Fibroblast of skin of left biceps (primary cell): ENCODE results near the gene EEF1AKMT3.

Source experiments
- DNase-seq, 2 experiments: peaks; one replicate each; pipeline ENCODE4 v3.0.0-alpha.2; 2013; ENCODE audit warnings: low read depth in 2 of 2

The EEF1AKMT3 gene

GRCh38 chr12:57735198-57735855, 37.1 kb upstream of the EEF1AKMT3 start:
- no peak for DNase-seq

DNA sequence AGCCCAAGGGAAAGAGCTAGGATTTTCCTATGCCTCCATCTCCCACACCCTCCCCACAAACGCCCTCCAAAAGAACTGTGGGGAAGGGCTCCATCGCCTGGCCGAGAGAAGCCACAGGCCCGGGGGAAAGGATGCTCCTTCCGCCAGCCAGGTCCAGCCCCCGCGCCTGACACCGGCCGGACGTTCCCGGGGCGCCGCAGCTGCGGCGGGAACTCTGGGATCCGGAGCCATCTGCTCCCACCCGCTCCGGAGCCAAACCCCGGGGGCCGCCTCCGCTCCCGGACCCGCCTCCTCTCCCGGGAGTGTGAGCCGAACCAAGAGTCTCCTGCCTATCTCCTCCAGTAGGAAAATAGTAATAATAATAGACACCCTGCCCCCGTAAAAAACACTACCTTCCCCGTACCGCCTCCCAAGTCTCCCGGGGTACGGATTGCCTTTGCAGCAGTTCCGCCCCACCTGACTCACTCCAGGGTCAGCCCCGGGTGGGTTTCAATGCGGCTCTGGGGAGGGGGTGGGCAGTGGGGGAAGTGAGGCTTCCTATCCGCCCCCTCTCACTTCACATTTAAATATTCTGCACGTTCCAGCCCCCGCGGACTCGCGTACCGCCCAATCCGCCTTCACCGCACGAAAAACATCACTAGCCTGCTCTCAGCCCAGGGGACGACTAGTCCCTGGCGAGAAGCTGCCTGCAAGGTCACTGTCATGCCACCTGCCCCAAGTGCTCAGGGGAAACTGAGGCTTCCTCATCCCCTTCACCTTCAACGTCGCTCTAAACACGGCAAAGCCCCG, 36.3 kb upstream of the EEF1AKMT3 start:
- no peak for DNase-seq

DNA sequence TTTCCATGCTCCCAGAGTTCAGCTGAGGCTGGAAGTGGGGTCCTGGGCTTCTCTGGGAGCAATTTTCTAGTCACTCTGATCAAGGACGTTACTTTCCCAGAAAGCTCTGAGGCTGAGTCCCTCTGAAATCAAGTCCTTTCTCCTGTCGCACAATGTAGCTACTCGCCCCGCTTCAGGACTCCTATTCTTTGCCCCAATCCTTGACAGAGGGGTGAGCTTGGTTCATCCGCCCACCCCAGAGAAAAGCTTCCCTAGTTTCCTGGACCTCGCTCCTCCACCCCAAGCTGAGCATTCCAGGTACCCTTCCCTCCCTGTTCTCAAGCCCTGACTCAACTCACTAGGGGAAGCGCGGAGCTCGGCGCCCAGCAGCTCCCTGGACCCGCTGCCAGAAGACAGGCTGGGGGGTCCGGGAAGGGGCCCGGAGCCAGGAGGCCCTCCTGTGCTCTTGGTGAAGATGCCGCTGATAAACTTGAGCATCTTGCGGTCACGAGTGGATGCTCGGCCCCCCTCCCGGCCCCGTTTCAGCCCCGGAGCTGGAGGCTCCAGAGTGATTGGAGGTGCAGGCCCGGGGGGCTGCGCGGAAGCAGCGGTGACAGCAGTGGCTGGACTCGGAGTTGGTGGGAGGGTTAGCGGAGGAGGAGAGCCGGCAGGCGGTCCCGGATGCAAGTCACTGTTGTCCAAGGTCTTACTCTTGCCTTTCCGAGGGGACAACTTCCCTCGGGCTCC, 35.5 kb upstream of the EEF1AKMT3 start:
- DNase-seq, result no peak

GRCh38 chr12:57737467-57738460, 34.6 kb upstream of the EEF1AKMT3 start:
- no peak for DNase-seq

GRCh38 chr12:57738661-57739237, 33.7 kb upstream of the EEF1AKMT3 start, which contains the start of gene AGAP2:
AGAP2 (minus strand) TSS chr12:57738742; CDS start chr12:57738246, 496 bp downstream.
- no peak for DNase-seq

- no peak for DNase-seq
These were observed 33.0 kb upstream of the EEF1AKMT3 start for GRCh38 chr12:57739387-57739786.

GRCh38 chr12:57739914-57740538, 32.4 kb upstream of the EEF1AKMT3 start:
- DNase-seq, result no peak

DNA sequence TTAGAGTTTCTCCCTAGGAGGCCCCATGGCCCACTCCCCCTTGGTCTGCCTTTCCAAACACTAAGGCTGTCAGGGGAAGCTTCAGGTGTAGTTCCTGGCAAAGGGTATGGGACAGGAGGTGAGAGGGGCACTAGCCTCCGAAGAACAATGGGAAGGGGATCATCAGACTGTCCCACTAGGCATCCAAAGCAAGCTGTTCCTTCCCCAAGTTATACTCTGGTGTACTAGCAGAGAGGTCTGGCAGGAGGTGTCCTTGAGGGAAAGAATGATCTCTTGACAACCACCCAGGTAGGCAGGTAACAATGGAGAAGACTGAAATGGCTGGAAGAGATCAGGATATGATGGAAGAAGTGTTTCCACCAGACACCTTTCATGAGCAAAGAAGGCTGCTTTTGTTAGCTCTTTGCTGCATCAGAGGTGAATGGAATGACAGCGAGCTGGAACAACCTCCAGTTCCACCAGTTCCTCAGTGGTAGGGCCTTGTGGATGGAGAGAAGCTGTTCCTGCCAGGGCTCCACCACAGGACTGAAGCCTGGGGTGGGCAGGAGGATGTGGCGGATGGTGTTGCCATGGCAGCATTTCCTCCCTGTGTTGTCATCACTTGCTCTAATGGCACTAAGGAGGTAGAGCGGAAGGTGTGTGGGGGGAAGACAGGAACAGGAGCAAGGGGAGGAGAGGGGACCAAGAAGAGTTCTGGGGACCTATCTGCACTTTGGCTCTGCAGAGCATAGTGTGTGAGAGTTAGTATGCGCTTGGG, 31.6 kb upstream of the EEF1AKMT3 start:
- DNase-seq, result no peak

DNA sequence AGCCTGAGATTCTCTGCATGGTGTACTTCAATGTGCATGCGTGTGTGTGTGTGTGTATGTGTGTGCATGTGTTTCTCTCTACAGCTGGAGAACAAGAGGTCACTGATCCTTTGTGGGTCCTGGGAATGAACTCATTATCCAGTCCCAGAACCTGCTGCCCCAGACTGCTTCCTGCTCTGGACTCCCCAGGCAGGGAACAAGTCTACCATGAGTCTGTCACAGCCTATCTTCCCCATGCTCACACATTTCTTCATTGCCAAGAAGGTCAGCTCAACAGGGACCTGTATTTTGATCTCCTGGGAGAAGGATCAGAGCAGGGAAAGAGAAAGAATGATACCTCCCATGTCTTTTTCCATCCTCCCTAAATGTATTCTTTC, 31.0 kb upstream of the EEF1AKMT3 start:
- DNase-seq, result no peak

GRCh38 chr12:57741844-57742738, 30.3 kb upstream of the EEF1AKMT3 start:
- DNase-seq, result no peak

GRCh38 chr12:57743769-57744168, 28.6 kb upstream of the EEF1AKMT3 start:
- DNase-seq, result no peak

DNA sequence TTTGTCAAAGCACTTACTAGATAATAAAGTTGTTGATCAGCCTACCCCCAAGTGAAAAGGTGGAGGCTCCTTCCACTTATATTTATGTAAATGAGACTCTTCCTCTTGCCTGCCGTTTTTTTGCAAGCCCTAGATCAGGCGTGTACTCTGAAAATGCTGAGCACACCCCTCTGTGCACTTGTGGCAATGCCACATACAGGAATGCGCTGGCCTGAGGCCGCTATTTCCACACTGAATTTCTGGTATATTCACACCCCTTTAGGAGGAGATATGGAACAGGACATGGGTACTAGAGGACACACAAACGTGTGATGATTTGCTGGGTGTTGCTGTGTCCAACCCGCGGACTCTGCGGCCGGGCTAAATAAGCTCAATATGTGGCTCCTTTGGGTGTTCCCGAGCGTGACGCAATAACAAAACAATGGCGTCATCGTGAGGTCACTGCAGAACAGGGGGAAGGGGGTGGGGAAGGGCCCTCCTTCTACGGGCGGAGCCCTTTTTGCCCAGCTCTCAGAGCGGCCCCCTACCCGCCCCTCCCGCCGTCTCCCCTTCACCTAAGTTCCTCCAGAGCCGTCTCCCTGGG, 28.1 kb upstream of the EEF1AKMT3 start:
- DNase-seq, result no peak

DNA sequence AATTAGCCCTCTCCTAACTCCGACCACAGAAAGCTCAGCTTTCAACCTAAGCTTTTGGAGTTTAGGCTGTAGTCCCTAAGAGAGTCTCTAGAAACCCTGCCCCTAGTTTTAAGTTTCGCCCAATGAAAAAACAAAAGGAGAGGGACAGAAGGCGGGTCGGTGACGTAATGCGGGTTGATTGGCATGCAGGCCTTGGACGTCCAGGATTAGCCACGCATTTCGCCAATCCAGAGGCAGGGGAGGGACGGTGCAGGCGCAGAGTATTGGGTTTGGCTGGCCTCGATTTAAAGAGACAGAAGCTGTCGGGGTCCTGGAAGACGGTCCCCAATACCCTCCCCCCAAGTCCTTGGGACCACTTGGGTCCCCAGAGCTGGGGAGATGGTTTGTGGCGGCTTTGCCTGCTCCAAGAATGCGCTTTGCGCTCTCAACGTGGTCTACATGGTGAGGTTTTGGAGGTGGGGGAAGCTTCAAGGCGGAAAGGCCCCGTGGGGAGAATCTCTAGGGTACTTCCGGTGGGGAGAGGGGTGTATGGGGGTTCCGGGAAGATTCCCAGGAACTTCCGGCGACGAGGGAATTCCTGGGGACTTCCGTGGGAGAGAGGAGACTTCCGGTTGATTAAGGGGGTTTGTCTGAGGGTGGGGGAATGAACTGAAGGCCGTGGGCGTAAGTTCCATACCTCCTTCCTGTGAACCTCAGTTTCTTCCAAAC, 27.5 kb upstream of the EEF1AKMT3 start, which contains the start of gene TSPAN31:
TSPAN31 (plus strand) TSS at position 263 of the 708 bp plus-strand sequence; CDS start at position 379, 116 bp downstream.
- DNase-seq, result peak; percentile 96 to 97

DNA sequence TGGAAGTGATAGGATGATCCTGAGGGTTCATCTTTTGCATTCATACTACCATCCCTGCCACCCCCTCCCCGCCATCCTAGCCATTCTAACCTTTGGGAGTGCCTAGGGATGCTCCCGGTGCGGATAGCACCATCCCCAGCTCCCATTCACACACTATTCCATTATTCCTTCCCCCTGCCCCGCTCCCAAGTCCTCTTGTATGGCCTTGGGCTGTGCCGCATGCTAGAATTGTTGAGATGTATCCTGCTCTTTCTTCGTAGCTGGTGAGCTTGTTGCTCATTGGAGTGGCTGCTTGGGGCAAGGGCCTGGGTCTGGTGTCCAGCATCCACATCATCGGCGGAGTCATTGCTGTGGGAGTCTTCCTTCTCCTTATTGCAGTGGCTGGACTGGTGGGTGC, 26.9 kb upstream of the EEF1AKMT3 start:
- DNase-seq, result no peak

DNA sequence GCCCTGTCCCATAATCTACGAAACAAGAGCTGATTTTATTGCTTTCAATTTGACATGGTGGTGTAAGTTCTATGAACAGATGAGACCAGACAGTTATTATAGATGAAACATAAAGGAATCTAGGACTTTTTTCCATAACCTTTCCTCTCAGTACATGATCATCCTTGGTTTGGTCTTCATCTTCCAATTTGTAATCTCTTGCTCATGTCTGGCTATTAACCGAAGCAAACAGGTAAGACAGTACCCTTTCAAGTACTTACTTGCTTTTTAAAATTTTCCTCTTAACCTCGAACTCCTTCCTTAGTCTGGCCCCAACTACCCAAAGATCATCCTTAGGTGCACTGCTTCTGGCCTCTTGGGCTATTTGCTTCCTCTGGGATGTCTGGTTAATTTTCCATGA, 26.4 kb upstream of the EEF1AKMT3 start:
- DNase-seq, result no peak

GRCh38 chr12:57749061-57749460, 23.4 kb upstream of the EEF1AKMT3 start:
- no peak for DNase-seq

DNA sequence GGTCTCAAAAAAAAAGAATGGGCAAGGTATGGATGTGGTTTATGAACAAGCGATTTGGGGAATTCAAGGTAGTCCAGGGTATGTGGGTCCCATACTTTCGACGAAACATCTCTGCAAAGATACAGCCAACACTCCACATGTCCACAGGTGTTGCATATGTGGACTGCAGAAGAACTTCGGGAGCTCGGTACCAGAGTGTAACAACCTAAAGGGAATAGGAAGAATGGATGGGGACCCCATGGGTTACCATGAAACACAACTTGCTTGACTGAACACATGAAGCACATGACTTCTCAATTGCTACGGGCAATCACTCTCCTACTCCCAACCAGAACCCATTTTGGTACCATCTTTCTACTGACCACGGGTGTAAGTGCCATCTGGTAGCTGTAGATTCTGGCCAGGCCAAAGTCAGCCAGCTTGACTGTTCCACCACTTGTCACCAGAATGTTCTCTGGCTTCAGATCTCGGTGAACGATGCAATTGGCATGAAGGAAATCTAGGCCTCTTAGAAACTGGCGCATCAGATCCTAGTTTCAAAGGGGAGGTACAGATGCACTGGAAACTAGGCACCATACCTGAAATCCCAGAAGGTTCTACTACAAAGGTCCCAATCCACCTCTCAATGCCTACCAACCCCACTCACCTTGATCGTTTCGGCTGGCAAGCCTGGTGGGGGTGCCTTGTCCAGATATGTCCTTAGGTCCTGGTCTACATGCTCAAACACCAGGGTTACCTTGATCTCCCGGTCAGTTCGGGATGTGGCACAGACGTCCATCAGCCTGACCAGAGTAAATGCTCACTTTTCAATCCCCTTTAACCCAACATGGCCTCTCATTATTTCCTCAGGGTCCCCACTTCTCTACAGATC, 21.6 kb upstream of the EEF1AKMT3 start:
- no peak for DNase-seq
